Loucy (cell line): ENCODE data around the gene RILPL1.
"Not testable (repeated sequence)": the region's sequence is repeated elsewhere in the genome, so short reads cannot be mapped to it uniquely, and the experiment has no call there.

Experiments used
- H2AFZ ChIP-seq: fragments of 200-600 bp; sonication (generic); 2 replicates; pipeline ENCODE4 v1.6.0; 2016; ENCODE audit warnings: antibody characterized with exemption, mild to moderate bottlenecking, low read length, moderate library complexity
- H3F3A ChIP-seq: fragments of 200-600 bp; 2 replicates; pipeline ENCODE4 v1.6.0; 2016; ENCODE audit warnings: antibody characterized with exemption, low read depth, mild to moderate bottlenecking
- H3K27me3 ChIP-seq: fragments of 200-600 bp; sonication (generic); 2 replicates; pipeline ENCODE4 v1.6.1; 2014; ENCODE audit warnings: low read length, mild to moderate bottlenecking; ENCODE audit not compliant: insufficient read depth, poor library complexity, severe bottlenecking
- H3K36me3 ChIP-seq: fragments of 200-600 bp; sonication (generic); 2 replicates; pipeline ENCODE4 v1.6.1; 2016; ENCODE audit warnings: low read length; ENCODE audit not compliant: insufficient read depth
- H3K4me1 ChIP-seq: fragments of 200-600 bp; sonication (generic); 2 replicates; pipeline ENCODE4 v1.5.1; 2014; ENCODE audit warnings: low read length, mild to moderate bottlenecking; ENCODE audit not compliant: insufficient read depth, poor library complexity, severe bottlenecking
- H3K4me2 ChIP-seq: fragments of 200-600 bp; sonication (generic); 2 replicates; pipeline ENCODE4 v1.6.0; 2014; ENCODE audit warnings: antibody characterized with exemption, low read length, low read depth, mild to moderate bottlenecking; ENCODE audit not compliant: poor library complexity, severe bottlenecking
- H3K4me3 ChIP-seq: fragments of 200-600 bp; sonication (generic); 2 replicates; pipeline ENCODE4 v1.5.1; 2014; ENCODE audit warnings: low read length, mild to moderate bottlenecking, mixed read lengths; ENCODE audit not compliant: poor library complexity, severe bottlenecking
- H3K79me2 ChIP-seq: fragments of 200-600 bp; sonication (generic); 2 replicates; pipeline ENCODE4 v1.6.1; 2014; ENCODE audit warnings: low read length; ENCODE audit not compliant: insufficient read depth
- H3K9ac ChIP-seq: fragments of 200-600 bp; sonication (generic); 2 replicates; pipeline ENCODE4 v1.6.0; 2014; ENCODE audit warnings: mild to moderate bottlenecking, low read depth, low read length, moderate library complexity; ENCODE audit not compliant: poor library complexity, severe bottlenecking
- H3K9me2 ChIP-seq: fragments of 200-600 bp; sonication (generic); replicated peaks from 2 replicates; pipeline ENCODE4 v1.6.1; 2016; ENCODE audit warnings: low read depth, low read length, mixed read lengths
- H3K9me3 ChIP-seq: fragments of 200-600 bp; sonication (generic); 2 replicates; pipeline ENCODE4 v1.6.1; 2014; ENCODE audit warnings: mild to moderate bottlenecking, antibody characterized with exemption, low read length, low read depth; ENCODE audit not compliant: insufficient read depth
- H4K20me1 ChIP-seq: fragments of 200-600 bp; sonication (generic); 2 replicates; pipeline ENCODE4 v1.6.0; 2014; ENCODE audit warnings: antibody characterized with exemption, low read length, mild to moderate bottlenecking; ENCODE audit not compliant: insufficient read depth, poor library complexity, severe bottlenecking
- EZH2phosphoT487 ChIP-seq: fragments of 200-600 bp; IDR thresholded peaks from 2 replicates; pipeline ENCODE4 v1.6.1; 2018; ENCODE audit warnings: antibody characterized with exemption, mild to moderate bottlenecking, moderate library complexity, borderline replicate concordance
- TF ChIP-seq, protein P1 (sequence below): fragments of 200-600 bp; sonication (generic); conservative IDR thresholded peaks from 2 replicates; pipeline ENCODE4 v1.5.1; 2014; ENCODE audit warnings: mild to moderate bottlenecking, antibody characterized with exemption, low read length

RILPL1 gene

DNA sequence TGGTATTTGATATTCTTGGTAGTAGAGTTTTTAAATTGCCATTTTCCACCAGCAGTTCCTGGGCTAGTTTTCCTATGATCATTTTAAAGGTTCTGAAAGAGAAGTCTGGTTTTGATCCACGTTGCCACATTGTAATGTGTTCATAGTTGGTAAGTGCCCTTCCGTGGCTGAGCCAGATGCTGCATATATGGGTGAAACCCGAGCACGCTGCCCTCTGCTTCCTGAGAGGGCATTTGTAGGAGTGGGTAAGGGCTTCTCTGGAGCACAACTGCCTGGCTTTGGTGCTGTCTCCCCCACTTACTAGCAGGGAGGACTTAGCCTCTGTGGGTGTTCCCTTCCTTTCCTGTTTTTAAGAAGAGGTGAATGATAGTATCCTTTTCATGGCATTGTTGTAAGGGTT is 68.4 kb downstream of the RILPL1 start:
- Histone ChIP-seq H3K27me3 (no peaks in the 10 kb centered on the region), H4K20me1 (no peaks in the 10 kb centered on the region), H3K4me2 (peak overlapping the region; percentile 21), H3K79me2 (peaks cover 35% of the 10 kb centered on the region), H3K9me2 (no peaks in the 10 kb centered on the region), H2AFZ (no peak overlapping the region), H3K9me3 (no peaks in the 10 kb centered on the region), H3K9ac (no peak overlapping the region), H3F3A (no peaks in the 10 kb centered on the region), H3K4me1 (peaks cover 14% of the 10 kb centered on the region), H3K4me3 (no peak overlapping the region), H3K36me3 (peaks cover 4% of the 10 kb centered on the region; the same call in 1 of the 2 replicates)
- TF ChIP-seq, protein P1, sequence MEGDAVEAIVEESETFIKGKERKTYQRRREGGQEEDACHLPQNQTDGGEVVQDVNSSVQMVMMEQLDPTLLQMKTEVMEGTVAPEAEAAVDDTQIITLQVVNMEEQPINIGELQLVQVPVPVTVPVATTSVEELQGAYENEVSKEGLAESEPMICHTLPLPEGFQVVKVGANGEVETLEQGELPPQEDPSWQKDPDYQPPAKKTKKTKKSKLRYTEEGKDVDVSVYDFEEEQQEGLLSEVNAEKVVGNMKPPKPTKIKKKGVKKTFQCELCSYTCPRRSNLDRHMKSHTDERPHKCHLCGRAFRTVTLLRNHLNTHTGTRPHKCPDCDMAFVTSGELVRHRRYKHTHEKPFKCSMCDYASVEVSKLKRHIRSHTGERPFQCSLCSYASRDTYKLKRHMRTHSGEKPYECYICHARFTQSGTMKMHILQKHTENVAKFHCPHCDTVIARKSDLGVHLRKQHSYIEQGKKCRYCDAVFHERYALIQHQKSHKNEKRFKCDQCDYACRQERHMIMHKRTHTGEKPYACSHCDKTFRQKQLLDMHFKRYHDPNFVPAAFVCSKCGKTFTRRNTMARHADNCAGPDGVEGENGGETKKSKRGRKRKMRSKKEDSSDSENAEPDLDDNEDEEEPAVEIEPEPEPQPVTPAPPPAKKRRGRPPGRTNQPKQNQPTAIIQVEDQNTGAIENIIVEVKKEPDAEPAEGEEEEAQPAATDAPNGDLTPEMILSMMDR, result no peak
- TF ChIP-seq EZH2phosphoT487, result no peak

DNA sequence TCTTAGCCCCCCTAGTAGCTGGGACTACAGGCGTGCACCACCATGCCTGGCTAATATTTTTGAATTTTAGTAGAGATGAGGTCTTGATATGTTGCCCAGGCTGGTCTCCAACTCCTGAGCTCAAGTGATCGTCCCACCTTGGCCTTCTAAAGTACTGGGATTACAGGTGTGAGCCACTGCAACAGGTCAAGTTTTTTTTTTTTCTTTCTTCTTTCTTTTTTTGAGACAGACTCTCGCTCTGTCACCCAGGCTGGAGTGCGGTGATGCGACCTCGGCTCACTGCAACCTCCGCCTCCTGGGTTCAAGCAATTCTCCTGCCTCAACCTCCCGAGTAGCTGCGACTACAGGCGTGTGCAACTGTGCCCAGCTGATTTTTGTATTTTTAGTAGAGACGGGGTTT is 70.3 kb downstream of the RILPL1 start:
- not testable (repeated sequence) for H3K9ac ChIP-seq, H4K20me1 ChIP-seq, H3K9me2 ChIP-seq, H3F3A ChIP-seq, H3K9me3 ChIP-seq, H3K4me3 ChIP-seq, H2AFZ ChIP-seq, H3K4me2 ChIP-seq, H3K36me3 ChIP-seq, H3K27me3 ChIP-seq
- peaks cover 20% of the 10 kb centered on the region for H3K4me1 ChIP-seq
- peaks cover 51% of the 10 kb centered on the region for H3K79me2 ChIP-seq

DNA sequence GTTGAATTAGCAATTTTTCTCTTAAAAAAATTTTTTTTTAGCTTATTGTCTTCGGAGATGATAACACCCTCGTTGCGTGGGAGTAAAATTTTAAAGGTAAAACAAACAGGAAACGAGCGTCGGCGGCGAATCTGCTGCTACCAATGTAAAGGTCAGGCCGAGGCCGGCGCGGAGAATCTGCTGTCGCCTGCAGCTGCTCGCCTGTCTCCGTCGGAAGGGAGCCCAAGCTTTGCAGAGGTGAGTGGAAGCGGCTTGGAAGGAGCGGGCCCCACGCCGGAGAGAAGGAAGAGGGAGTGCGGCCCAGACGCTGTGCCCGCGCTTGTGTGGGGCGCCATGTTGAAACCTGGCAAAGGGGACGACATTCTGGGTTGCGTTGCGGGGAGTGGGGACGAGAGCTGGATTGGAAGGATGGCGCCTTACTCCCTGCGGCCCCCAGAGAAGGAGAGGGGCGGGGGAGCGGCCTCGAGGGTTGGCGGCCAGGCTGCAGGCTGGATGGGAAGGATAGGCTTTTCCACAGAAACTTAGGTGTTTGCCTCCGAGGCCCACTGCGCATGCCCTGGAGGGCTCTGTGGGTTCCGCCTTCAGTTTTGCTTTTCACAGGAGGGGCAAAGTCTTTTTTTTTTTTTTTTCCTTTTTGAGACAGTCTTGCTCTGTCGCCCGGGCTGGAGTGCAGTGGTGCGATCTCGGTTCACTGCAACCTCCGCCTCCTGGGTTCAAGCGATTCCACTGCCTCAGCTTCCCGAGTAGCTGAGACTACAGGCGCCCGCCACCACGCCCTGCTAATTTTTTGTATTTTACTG is 75.3 kb downstream of the RILPL1 start, which contains the start of gene SNRNP35:
Gene SNRNP35 (plus strand): TSS at position 160 of the 800 bp plus-strand sequence. CDS start 7,402 bp downstream, outside the sequence.
- Histone ChIP-seq H3K4me2 (peak within 1 kb of the TSS; percentile 87), H3K9me2 (no peaks in the 10 kb centered on the region), H3K4me1 (peaks cover 10% of the 10 kb centered on the region), H3K9ac (peak within 1 kb of the TSS; percentile 99), H4K20me1 (peaks cover 3% of the 10 kb centered on the region), H3K36me3 (no peaks in the 10 kb centered on the region), H3K9me3 (no peaks in the 10 kb centered on the region), H3K27me3 (no peaks in the 10 kb centered on the region), H2AFZ (peak within 1 kb of the TSS; percentile 99), H3K4me3 (peak within 1 kb of the TSS; percentile 98), H3K79me2 (peaks cover 35% of the 10 kb centered on the region), H3F3A (peaks cover 5% of the 10 kb centered on the region)
- no peak for TF ChIP-seq EZH2phosphoT487
- TF ChIP-seq, protein P1, result no peak

DNA sequence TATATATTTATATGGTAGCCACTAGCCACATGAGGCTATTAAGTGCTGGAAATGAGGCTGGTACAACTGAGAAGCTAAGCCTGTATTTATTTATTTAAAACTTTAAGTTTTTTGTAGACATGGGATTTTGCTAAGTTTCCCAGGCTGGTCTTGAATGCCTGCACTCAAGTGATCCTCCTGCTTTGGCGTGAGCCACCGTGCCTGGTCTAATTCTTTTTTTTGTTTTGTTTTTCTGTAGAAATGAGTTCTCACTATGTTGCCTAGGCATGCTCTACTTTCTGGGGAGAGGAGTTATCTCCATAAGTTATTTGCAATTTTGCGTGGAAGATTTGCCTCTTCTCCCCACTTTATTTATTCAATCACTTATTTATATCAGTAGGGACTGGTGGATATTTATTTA is 80.4 kb downstream of the RILPL1 start:
- Histone ChIP-seq H3K4me1 (no peaks in the 10 kb centered on the region), H2AFZ (no peak overlapping the region), H3K4me3 (no peak overlapping the region), H3K36me3 (no peaks in the 10 kb centered on the region), H3K9me3 (no peaks in the 10 kb centered on the region), H3K4me2 (no peak overlapping the region), H3K9ac (no peak overlapping the region), H3K9me2 (no peaks in the 10 kb centered on the region), H4K20me1 (no peaks in the 10 kb centered on the region), H3K79me2 (no peaks in the 10 kb centered on the region), H3F3A (peaks cover 6% of the 10 kb centered on the region), H3K27me3 (no peaks in the 10 kb centered on the region)
- TF ChIP-seq EZH2phosphoT487, result no peak
- TF ChIP-seq, protein P1, result no peak

DNA sequence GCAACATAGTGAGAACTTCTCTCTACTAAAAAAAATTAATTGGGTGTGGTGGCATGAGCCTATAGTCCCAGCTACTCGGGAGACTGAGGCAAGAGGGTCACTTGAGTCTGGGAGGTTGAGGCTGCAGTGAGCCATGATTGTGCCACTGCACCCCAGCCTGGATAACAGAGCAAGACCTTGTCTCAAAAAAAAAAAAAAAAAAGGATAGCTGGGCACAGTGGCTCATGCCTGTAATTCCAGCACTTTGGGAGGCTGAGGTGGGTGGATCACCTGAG is 81.3 kb downstream of the RILPL1 start:
- H3K4me3 ChIP-seq, H3K36me3 ChIP-seq, H3K4me1 ChIP-seq, H3K4me2 ChIP-seq, H3K79me2 ChIP-seq, H3F3A ChIP-seq, H3K9me3 ChIP-seq, H3K9ac ChIP-seq, H2AFZ ChIP-seq, H4K20me1 ChIP-seq, H3K27me3 ChIP-seq, H3K9me2 ChIP-seq: not testable (repeated sequence)
